ENCODE data around the gene XYLT1.

XYLT1 gene

DNA sequence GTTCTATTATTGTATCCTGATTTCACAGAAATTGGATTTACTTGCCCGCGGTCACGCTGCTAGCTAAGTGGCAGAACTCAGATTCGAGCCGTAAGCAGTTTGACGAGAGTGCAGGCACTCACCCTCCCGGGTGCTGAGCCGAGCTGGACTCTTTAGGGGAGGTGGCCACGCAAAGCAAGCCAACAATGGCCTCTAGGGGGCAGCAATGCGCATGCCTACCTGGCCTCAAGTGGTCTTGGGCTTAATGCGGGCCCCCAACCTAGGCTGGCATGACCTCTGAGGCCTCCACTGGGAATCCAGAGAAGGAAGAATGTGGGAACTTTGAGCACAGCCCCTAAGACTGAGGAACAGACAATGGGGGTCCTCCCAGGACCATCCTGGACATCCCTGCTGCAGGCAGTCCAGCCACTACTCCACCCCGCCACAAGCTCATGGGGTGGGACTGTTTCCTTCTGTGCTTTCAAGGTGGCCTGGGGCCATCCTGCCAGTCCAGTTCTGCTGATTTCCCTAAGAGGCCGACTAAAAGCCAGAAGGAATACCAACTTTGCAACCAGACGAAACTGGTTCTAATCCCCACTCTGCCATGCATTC is 276.5 kb downstream of the XYLT1 start:
- H3K4me3 ChIP-seq (replicated peaks; ENCODE audit: low read depth, low read length): no peak overlapping the region
- TF ChIP-seq, protein P1, sequence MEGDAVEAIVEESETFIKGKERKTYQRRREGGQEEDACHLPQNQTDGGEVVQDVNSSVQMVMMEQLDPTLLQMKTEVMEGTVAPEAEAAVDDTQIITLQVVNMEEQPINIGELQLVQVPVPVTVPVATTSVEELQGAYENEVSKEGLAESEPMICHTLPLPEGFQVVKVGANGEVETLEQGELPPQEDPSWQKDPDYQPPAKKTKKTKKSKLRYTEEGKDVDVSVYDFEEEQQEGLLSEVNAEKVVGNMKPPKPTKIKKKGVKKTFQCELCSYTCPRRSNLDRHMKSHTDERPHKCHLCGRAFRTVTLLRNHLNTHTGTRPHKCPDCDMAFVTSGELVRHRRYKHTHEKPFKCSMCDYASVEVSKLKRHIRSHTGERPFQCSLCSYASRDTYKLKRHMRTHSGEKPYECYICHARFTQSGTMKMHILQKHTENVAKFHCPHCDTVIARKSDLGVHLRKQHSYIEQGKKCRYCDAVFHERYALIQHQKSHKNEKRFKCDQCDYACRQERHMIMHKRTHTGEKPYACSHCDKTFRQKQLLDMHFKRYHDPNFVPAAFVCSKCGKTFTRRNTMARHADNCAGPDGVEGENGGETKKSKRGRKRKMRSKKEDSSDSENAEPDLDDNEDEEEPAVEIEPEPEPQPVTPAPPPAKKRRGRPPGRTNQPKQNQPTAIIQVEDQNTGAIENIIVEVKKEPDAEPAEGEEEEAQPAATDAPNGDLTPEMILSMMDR (IDR thresholded peaks at IDR 0.05; ENCODE audit: low read depth, low read length, missing control alignments): peak; percentile 83
- no peak for DNase-seq (ENCODE audit: extremely low read depth, low read depth)

DNA sequence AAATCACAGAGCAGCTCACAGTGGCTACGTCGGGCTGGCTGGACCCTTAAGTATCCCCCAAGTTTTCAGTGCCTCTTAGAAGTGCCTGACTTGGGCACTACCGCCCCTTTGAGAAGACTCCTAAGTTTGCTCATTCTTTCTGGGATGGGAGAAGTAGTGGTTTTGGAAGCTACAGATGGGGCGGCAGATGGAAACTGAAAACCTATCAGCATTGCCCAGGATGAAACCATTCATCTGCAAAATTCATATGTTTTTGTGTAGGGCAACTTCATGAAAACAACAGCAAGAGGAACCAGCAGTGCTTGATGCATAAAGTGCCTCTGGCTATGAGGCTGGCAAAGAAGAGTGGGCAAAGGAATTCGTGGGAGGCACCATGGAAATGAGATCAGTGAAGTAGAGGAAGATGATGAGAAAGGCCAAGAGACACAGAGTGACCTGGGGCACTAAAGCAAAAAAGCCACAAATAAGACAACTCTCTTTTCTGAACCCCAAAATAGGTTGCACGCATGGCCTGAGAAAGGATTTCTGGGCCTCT is 277.1 kb downstream of the XYLT1 start:
- TF ChIP-seq, protein P1 (IDR thresholded peaks at IDR 0.05; ENCODE audit: low read depth, low read length, missing control alignments): no peak
- H3K4me3 ChIP-seq (replicated peaks; ENCODE audit: low read depth, low read length): no peak overlapping the region
- no peak for DNase-seq (ENCODE audit: extremely low read depth, low read depth)

DNA sequence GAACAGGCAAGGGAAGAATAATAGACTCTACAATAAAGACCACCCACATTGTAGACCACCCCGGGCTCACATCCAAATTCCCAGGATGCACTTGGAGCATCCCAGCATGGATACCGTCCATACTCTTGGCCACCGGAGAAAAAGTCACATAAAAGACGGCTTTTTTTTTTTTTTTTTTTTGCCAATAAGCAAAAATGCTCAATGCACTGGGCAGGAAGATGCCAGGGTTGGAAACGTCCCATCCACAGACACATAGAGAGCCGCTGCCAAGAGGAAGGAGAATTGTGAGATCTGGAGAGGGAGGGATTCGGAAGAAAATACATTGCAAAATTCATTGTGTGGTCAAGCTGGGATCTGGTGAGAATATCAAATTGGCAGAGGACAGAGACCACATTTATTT is 286.7 kb downstream of the XYLT1 start:
- no peak for DNase-seq (ENCODE audit: extremely low read depth, low read depth)
- TF ChIP-seq, protein P1 (IDR thresholded peaks at IDR 0.05; ENCODE audit: low read depth, low read length, missing control alignments): no peak
- no peak overlapping the region for H3K4me3 ChIP-seq (replicated peaks; ENCODE audit: low read depth, low read length)

DNA sequence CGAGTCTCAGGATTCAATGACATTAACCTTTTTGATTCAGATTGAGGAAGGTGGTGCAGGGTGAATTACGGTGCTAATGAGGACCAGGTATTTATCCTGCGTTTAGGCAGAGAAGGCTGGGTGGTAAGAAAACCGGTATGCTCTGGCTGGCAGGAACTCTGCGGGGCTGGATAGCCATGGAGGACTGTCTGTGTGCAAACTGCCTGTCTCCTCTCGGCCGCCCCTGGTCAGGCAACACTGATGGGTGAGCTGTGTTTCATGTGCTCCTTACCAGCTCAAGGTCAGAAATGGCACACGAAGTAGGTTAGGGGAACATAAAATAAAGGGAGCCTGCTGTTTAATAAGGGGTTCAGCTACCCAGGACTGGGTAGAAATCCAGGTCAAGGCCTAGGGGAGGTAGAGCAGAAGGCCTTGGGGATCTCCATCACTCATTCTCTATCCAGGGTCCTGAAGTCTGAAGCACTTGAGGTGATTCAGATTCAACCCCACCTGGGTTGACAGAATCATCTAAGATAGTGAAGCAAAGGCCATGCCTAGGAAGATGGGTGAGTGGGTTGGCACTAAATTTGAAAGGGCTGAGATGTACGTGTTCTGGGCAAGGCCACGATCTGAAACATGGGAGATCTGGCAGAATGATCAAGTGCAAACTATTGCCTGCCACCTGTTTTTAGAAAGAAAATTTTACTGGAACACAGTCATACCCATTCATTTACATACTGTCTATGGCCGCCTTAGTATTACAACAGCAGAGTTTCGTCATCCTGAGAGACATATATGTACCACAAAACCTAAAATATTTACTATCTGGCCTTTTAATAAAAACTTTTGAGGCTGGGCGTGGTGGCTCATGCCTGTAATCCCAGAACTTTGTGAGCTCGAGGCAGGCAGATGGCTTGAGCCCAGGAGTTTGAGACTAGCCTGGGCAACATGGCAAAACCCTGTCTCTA is 292.5 kb downstream of the XYLT1 start:
- TF ChIP-seq, protein P1 (IDR thresholded peaks at IDR 0.05; ENCODE audit: low read depth, low read length, missing control alignments): no peak
- DNase-seq (ENCODE audit: extremely low read depth, low read depth): no peak

DNA sequence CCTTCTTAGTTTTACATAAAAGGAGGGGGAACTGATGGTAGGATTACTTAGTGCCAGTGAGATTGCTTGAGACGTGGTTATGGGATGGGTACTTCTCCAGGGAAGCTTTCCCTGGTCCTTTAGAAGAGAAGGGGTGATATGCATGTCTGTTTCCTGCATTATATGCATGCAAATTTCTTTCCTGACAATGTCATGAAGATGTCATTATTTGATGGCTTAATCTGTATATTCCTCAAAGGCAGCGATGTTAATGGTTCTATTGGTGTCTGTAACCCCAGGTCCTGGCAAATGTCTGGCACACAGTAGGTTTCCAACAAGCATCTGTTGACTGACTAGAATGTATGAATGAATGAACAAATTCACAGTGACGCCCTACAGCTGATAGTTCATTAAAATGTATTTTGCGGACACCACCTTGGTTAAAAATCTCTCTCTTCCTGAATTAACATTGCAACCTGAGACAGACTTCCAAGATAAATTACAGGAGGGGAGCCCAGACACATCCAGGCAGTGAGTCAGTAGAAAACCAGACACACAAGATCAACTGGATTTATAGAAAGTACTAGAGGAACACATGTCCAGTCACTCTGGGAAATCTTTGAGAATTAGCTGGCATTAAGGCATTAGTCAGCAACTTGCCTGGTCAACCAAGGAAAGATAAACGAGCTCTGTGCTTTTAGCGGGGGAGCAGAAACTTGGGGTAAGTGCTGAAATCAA is 293.4 kb downstream of the XYLT1 start:
- DNase-seq (ENCODE audit: extremely low read depth, low read depth): no peak
- TF ChIP-seq, protein P1 (IDR thresholded peaks at IDR 0.05; ENCODE audit: low read depth, low read length, missing control alignments): no peak
- no peak overlapping the region for H3K4me3 ChIP-seq (replicated peaks; ENCODE audit: low read depth, low read length)

More for the DNA sequence above, 292.5 kb downstream of the XYLT1 start:
- no peak overlapping the region for H3K4me3 ChIP-seq (replicated peaks; ENCODE audit: low read depth, low read length)

DNA sequence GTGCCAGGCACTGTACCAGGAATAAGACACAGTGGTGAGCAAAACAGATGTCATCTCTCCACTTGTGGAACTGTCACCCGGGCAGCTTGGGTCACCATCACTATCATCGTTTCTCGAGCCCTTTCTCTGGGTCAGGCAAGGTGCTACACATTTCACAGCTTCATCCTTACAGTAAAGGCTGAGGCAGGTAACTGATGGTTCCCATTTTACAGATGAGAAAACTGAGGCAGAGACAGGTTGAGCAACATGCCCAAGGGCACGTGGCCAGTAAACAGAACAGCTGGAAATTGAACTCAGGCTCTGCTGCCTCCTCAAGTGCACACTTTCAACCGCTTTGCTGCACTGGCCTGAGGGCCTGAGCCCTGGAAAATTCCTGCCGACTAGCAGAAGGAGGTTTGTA is 294.6 kb downstream of the XYLT1 start:
- no peak overlapping the region for H3K4me3 ChIP-seq (replicated peaks; ENCODE audit: low read depth, low read length)
- TF ChIP-seq, protein P1 (IDR thresholded peaks at IDR 0.05; ENCODE audit: low read depth, low read length, missing control alignments): no peak
- no peak for DNase-seq (ENCODE audit: extremely low read depth, low read depth)
